Measurements from ENCODE around the gene DAAM1.

- TF ChIP-seq CTCF (IDR thresholded peaks at IDR 0.05): no peak
- TF ChIP-seq POLR2A (IDR thresholded peaks at IDR 0.05): no peak
Measured at GRCh38 chr14:59261334-59261733, 72.9 kb downstream of the DAAM1 start.
